ENCODE measurements around the gene FES. TPM values are rescaled to one million over a fixed set of nuclear protein-coding genes. Genes with fewer than 3 reads are reported as not detected.

FES gene
- total and polyA plus RNA-seq, 2 of the 13 experiments (the other 11 are each of a cell fraction or from before 2014, with no cell fraction given), result 4.0 to 9.5 TPM

DNA sequence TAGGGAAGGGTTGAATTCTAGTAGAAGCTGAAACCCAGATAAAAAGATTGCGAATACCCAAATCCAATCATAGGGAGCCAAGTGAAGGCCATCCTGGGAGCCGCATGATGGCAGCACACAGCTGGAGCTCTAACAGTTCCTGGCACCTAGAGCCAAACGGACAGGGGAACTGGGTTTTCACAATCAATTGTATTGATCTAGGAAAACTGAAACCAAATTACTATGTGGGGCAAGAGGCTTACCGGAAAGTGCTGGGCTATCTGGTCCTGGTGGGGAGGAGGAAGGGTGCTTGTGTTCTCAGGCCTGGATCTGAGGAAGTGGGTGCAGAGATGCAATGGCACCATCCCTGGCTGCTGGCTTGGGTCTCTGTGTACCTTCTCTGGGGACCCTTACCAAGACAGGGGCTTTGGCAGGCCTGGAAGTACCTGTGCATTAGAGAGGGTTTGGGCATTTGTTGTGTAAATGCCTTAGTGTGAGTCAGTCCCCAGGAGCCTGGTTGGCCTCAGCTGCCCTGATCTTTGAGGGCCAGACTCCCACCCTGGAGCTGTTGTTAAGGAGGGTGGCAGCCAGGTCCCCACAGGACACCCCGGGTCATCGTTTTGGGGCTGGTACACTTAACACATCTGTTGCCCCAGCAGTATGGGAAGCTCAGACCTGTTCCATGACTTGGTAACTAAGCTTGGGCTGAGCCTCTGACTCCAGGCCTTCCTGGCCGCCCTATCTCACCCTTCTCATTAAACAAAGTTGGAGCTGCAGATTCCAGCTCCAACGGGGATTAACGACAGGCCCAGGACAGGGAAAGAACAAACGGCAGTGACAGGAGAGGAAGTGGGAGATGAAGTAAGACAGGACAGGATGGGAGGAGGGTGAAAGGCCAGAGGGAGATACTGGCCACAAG lies 24.8 kb upstream of the FES start (continued):
- TF ChIP-seq, protein P1, sequence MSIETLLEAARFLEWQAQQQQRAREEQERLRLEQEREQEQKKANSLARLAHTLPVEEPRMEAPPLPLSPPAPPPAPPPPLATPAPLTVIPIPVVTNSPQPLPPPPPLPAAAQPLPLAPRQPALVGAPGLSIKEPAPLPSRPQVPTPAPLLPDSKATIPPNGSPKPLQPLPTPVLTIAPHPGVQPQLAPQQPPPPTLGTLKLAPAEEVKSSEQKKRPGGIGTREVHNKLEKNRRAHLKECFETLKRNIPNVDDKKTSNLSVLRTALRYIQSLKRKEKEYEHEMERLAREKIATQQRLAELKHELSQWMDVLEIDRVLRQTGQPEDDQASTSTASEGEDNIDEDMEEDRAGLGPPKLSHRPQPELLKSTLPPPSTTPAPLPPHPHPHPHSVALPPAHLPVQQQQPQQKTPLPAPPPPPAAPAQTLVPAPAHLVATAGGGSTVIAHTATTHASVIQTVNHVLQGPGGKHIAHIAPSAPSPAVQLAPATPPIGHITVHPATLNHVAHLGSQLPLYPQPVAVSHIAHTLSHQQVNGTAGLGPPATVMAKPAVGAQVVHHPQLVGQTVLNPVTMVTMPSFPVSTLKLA (IDR thresholded peaks at IDR 0.05), result no peak
- TF ChIP-seq, protein P2, sequence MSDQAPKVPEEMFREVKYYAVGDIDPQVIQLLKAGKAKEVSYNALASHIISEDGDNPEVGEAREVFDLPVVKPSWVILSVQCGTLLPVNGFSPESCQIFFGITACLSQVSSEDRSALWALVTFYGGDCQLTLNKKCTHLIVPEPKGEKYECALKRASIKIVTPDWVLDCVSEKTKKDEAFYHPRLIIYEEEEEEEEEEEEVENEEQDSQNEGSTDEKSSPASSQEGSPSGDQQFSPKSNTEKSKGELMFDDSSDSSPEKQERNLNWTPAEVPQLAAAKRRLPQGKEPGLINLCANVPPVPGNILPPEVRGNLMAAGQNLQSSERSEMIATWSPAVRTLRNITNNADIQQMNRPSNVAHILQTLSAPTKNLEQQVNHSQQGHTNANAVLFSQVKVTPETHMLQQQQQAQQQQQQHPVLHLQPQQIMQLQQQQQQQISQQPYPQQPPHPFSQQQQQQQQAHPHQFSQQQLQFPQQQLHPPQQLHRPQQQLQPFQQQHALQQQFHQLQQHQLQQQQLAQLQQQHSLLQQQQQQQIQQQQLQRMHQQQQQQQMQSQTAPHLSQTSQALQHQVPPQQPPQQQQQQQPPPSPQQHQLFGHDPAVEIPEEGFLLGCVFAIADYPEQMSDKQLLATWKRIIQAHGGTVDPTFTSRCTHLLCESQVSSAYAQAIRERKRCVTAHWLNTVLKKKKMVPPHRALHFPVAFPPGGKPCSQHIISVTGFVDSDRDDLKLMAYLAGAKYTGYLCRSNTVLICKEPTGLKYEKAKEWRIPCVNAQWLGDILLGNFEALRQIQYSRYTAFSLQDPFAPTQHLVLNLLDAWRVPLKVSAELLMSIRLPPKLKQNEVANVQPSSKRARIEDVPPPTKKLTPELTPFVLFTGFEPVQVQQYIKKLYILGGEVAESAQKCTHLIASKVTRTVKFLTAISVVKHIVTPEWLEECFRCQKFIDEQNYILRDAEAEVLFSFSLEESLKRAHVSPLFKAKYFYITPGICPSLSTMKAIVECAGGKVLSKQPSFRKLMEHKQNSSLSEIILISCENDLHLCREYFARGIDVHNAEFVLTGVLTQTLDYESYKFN (CRISPR knock-in tag; conservative IDR thresholded peaks at IDR 0.05), result 0 out of 2 replicates have a peak, but pooled peaks have one; percentile 22
- TF ChIP-seq NR2F2 (IDR thresholded peaks at IDR 0.05; ENCODE audit: borderline replicate concordance, low read depth) (no peak), ZNF746 (CRISPR knock-in tag; IDR thresholded peaks at IDR 0.05) (no peak), TCF7 (IDR thresholded peaks at IDR 0.05; ENCODE audit: low read depth) (no peak), GLI4 (CRISPR knock-in tag; IDR thresholded peaks at IDR 0.05; ENCODE audit: borderline replicate concordance) (no peak), SIX1 (CRISPR knock-in tag; IDR thresholded peaks at IDR 0.05; ENCODE audit: borderline replicate concordance) (peak; percentile 54; the same call in 1 of the 2 replicates), ZFP41 (CRISPR knock-in tag; IDR thresholded peaks at IDR 0.05; ENCODE audit: borderline replicate concordance) (no peak), TCF7L2 (IDR thresholded peaks at IDR 0.05; ENCODE audit: low read depth, low read length) (no peak), ZNF614 (CRISPR knock-in tag; IDR thresholded peaks at IDR 0.05; ENCODE audit: borderline replicate concordance) (no peak), MAFK (conservative IDR thresholded peaks at IDR 0.05 in 1 of 2, IDR thresholded peaks at IDR 0.05 in 1 of 2; ENCODE audit: low read length in 2 of 2) (no peak), ZNF670 (CRISPR knock-in tag; IDR thresholded peaks at IDR 0.05; ENCODE audit: borderline replicate concordance) (no peak), SAP130 (CRISPR knock-in tag; IDR thresholded peaks at IDR 0.05; ENCODE audit: low read depth) (peak; percentile 11; the same call in 1 of the 2 replicates), ADNP (CRISPR knock-in tag; IDR thresholded peaks at IDR 0.05) (no peak)
- TF ChIP-seq, protein P3, sequence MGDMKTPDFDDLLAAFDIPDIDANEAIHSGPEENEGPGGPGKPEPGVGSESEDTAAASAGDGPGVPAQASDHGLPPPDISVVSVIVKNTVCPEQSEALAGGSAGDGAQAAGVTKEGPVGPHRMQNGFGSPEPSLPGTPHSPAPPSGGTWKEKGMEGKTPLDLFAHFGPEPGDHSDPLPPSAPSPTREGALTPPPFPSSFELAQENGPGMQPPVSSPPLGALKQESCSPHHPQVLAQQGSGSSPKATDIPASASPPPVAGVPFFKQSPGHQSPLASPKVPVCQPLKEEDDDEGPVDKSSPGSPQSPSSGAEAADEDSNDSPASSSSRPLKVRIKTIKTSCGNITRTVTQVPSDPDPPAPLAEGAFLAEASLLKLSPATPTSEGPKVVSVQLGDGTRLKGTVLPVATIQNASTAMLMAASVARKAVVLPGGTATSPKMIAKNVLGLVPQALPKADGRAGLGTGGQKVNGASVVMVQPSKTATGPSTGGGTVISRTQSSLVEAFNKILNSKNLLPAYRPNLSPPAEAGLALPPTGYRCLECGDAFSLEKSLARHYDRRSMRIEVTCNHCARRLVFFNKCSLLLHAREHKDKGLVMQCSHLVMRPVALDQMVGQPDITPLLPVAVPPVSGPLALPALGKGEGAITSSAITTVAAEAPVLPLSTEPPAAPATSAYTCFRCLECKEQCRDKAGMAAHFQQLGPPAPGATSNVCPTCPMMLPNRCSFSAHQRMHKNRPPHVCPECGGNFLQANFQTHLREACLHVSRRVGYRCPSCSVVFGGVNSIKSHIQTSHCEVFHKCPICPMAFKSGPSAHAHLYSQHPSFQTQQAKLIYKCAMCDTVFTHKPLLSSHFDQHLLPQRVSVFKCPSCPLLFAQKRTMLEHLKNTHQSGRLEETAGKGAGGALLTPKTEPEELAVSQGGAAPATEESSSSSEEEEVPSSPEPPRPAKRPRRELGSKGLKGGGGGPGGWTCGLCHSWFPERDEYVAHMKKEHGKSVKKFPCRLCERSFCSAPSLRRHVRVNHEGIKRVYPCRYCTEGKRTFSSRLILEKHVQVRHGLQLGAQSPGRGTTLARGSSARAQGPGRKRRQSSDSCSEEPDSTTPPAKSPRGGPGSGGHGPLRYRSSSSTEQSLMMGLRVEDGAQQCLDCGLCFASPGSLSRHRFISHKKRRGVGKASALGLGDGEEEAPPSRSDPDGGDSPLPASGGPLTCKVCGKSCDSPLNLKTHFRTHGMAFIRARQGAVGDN (CRISPR knock-in tag; IDR thresholded peaks at IDR 0.05), result 0 out of 2 replicates have a peak, but pooled peaks have one; percentile 30
- TF ChIP-seq, protein P4, sequence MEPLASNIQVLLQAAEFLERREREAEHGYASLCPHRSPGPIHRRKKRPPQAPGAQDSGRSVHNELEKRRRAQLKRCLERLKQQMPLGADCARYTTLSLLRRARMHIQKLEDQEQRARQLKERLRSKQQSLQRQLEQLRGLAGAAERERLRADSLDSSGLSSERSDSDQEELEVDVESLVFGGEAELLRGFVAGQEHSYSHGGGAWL (CRISPR knock-in tag; IDR thresholded peaks at IDR 0.05), result no peak; the same call in 1 of the 2 replicates
- TF ChIP-seq, protein P5, sequence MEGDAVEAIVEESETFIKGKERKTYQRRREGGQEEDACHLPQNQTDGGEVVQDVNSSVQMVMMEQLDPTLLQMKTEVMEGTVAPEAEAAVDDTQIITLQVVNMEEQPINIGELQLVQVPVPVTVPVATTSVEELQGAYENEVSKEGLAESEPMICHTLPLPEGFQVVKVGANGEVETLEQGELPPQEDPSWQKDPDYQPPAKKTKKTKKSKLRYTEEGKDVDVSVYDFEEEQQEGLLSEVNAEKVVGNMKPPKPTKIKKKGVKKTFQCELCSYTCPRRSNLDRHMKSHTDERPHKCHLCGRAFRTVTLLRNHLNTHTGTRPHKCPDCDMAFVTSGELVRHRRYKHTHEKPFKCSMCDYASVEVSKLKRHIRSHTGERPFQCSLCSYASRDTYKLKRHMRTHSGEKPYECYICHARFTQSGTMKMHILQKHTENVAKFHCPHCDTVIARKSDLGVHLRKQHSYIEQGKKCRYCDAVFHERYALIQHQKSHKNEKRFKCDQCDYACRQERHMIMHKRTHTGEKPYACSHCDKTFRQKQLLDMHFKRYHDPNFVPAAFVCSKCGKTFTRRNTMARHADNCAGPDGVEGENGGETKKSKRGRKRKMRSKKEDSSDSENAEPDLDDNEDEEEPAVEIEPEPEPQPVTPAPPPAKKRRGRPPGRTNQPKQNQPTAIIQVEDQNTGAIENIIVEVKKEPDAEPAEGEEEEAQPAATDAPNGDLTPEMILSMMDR (CRISPR knock-in tag; IDR thresholded peaks at IDR 0.05), result peak; percentile 66

Measured in HepG2 (cell line).